T follicular helper cell (primary cell): Measurements from ENCODE around the gene TTI1.

Experiments used
- DNase-seq: peaks from one replicate; pipeline ENCODE4 v3.0.0-alpha.2; 2020; ENCODE audit warnings: low read depth

TTI1 gene

DNA sequence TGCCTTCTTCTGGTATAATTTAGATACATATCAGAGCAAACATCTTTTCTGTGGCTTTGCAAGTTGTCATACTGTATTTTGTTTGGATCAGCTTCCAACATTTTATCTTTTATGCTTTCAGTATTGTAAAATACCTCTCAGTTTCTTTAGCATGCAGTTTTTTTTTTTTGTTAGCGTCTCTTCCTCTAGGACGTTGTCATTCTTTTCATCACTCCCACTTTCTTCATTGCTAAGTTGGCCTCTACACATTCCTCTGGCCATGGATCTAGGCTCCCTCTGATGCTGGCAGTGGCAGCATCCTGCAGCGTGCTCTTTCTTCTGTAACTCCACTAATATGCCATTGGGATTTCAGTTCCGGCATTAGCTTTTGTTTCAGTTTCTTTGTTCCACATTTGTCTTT lies 22.0 kb upstream of the TTI1 start:
- DNase-seq, result no peak

DNA sequence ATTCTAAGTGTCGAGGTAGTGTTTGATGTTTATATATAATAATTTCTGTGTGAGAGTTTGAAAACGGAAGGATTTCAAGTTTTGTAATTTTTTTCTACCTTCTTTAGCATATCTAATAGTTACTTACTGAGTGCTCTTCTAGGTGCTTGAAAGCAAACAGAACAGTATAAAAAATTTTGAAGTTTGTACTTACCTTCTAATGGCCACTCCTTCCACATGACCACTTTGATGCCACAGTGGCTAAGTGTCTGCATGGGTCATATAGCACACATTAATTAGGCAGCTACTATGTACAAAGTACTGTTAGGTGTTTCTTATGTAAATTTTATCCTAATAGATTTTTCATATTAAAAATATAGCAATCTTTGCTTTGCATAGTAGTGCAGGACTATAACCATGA lies 21.4 kb upstream of the TTI1 start:
- DNase-seq, result no peak

DNA sequence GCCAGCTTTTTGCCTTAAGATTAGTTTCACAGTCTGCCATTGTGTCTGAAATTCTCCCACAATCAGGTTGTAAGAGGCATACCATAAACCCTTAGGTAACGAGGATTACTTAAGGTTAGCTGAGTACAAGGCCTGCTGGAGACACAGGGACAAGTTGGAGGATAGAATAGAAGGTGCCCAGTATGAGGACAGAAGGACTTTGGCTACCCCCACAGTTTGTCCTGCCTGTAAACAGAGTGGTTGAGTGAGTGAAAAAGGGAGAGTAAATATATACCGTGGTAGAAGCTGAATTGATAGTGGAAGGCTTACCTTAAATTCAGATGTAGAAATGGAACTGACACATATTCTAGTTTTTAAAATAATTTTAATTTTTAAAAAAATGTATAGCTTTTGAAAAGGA lies 19.6 kb upstream of the TTI1 start:
- DNase-seq, result no peak

DNA sequence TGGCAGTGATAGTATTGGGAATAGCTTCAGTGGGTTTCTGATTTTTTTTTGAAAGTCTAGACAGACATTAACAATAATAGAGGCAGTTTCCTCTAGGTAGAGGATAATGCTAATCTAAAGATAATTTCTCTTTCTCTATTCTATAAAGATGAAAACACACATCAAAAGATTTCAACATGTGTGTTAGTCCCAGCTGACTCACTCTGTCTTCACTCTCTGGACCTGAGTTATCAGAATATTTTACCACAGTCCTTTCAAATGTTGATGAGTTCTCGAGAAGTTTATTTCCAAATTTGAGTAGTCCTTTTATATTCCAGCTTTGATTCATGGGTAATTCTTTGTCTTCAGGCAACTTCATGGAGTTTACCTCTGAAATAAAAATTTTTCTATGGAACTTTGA lies 17.4 kb upstream of the TTI1 start:
- DNase-seq, result no peak

DNA sequence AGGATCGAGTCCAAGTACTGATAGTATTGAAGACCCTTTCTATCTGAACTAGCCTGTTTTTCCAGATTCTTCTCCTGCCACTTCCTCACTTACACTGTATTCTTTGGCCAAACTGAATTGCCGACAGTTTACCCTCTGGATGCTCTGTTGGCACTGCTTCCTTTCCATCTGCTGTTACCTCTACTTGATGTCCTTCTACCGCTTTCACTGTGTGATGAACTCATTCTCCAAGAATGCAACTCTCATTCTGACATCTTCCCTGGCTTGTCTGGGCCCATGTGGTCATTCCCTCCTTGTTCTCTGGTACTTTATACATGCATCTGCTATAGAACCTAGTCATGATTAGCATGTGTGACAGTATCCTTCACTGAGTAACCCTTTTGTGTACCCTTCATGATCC lies 16.5 kb upstream of the TTI1 start:
- DNase-seq, result no peak

DNA sequence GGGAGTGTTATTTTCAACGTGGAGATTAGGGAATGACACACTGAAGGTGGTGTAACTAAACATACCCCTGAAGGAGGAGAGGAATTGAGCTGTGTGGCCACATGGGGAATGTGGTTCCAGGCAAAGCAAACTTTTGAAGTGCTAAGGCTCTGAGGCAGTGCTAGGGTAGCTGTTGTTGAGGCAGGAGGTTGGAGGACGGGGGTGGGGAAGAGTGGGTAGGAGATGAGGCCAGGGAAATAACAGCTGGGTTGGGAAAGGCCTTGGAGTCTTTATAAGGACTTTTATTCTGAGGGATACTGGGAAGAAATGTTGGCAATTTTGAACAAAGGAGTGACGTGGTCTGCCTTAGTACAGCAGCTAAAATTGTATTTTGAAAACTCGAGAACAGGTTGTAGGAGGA lies 13.3 kb upstream of the TTI1 start:
- DNase-seq, result no peak

DNA sequence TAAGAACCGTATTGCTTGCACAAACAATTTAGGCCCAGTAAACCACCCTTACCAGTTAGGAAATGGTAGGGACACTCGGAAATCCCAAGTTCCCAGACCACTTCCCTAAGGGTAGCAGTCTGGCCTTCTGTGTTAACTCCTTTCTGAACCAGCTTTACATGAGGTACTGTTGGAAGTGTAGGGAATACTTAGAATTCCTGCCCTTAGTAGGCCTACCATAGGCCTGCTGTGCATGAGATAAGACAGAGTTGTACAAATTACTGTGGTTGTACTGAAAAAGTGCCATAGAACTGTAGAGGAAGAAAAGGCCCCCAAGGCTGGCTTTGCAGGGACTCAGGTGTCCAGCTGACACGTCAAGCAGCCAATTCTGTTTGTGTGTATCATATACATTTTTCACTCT lies 11.4 kb upstream of the TTI1 start:
- DNase-seq, result no peak

DNA sequence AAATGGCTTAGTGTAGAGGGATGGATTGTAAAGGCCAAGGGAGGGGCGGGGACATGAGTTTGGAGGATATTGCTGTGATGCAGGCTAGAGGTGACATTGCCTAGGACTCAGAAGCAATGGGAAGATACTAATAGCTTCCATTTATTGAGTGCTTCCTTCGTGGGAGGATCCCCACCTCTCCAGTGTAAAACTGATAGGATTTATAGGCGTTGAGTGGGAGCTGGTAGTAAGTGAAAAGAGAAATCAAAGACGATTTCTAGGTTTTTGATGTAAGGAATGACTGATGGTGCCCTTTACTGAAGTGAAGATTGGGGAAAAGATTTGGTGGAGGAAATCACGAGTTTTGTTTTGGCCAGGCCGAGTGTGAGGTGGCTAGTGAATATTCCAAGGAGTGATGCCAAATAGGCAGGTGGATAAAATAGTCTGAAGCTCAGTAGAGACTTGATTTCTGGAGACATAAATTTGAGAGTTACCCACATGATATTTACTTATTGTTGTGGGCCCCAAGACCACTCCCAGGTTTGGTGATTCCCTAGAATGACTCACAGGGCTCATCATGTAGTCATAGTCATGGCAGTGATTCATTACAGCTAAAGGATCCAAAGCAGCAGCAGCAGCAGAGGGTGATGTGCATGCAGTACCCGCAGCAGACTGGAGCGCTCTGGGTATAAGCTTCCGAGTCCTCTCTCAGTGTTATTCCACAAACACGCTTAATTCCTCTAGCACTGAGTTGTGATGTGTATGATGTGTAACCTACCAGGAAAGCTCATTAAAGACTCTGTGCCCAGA lies 10.4 kb upstream of the TTI1 start:
- no peak for DNase-seq

DNA sequence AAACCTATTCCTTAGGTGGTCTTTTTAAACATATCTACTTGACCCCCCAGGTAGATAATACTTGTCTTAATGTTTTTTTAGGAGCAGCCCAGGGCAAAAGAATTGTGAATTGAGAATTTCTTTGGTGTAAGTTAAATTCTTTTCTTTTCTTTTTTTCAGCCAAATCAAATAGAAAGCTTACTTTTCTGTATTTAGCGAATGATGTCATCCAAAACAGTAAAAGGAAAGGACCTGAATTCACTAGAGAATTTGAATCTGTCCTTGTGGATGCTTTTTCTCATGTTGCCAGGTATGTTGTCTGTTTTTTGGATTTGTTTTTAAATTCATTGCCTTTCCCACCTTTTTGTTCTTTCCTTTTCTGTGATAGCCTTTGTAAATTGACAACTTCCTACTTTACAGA lies 7.0 kb upstream of the TTI1 start:
- DNase-seq, result no peak

DNA sequence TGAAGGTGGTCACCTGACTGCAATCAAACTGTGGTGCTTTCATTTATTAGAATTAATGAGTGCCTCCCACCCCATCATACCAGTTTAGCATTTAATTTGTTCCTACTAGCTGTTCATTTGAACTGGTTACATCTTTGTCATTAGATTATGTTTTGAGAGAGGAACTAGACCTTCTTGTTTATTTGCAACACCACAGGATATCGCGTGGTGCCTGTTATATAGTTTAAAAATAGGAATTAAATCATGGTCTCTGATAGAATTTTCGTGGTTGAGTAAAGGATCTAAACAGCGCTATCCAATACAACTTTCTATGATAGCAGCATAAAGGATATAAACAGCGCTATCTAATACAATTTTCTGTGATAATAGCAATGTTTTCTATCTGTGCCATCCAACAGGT lies 3.1 kb upstream of the TTI1 start:
- no peak for DNase-seq

DNA sequence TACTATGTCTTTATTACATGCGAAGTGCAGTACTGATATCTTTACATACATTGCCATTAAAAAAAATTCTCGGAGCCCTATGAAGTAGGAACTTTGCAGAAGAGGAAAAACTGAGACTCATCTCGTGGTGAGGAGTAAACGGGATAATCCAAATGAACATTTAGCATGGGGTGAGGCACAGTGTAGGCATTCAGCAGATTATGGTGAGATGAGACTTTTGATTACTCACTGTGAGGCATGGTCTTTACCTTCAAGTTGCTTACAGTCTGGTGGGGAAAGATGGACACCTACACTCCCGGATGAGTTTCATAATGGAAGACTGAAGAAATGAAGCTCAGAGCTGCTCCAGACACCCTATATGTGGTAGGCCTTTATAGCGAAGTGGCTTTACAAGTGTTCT lies 1.7 kb upstream of the TTI1 start:
- no peak for DNase-seq

DNA sequence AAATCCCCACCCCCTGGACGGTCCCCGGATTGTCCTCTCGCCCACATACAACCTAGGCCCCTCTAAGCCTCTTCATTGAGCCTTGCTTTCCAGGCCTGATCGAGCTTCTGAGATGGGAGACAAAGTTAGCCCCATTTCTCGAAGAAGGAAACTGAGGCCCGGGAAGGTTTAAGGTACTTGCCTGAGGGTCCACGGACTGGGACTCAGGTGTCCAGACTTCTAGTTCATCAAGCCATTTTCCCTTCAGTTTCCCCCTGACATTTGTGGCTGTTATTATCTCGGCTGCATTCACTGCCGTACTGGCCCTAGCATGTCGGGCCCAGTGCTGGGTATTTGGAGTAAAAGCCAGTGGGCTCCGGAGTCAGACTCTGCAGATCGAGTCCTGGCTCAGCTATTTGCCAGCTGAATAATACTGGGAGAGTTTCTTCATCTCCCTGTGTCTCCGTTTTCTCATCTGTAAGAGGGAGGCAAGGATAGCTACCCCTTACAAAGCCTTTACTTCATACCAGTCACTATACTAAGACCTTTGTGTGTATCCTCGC lies 923 bp upstream of the TTI1 start:
- no peak for DNase-seq

DNA sequence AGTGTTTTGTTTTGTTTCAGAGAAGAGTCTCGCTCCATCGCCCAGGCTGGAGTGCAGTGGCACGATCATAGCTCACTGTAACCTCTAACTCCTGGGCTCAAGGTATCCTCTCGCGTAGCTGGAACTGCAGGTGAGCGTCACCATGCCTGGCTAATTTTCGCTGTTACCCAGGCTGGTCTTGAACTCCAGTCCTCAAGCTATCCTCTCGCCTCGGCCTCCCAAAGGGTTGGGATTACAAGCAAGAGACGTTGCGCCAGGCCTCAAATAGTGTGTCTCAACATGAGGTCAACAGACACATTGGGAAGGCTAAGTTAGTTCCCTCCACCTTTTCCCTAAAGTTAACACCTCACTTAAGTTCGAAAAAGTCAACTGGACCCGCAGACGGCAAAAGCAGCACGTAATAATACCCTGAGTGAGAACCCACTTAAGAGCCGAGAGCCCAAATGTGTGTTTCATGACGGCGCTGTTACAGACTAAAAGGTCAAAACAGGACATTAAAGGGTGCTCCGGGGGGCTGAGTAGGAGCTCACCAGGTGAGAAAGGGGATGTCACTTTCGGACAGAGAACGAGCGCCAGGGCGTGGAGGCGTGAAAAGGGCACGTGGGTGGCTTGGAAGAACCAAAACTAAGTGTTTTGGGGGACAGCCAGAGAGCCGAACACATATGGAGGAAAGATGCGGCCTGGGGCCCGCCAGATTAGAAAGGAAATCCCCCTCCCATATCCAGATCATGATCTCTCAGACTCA lies 499 bp downstream of the TTI1 start:
- DNase-seq, result no peak

DNA sequence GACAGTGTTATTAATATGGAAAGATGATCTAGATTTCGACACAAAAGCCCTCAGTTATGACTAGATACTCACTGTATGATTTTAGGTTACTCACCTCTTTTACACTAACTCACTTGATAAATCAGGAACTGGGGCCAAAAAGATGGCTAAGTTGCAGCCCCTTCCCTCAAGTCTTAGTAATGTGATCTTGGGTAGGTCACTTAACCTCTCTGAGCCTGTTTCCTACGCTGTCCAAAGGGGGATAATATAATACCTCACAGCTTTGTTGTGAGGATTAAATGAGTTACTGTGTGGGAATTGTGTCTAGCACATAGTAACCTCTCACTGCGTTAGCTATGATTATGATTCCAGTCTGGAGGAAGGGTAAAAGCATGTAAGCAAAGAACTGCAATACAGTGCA lies 1.3 kb downstream of the TTI1 start:
- no peak for DNase-seq

DNA sequence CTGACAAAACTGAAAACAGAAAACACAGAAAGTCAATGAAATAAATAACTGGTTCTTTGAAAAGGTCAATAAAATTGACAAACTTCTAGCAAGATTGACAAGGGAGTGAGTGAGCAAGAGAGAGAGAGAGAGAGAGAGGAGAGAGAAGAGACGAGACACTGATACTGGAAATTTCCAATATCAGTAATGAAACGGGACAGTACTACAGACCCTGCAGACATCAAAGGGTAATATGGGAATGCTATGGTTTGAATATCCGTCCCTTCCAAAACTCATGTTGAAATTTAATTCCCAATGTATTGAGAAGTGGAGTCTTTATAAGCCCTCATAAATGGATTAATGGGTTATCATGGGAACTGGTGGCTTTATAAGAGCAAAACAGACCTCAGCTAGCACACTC lies 3.8 kb downstream of the TTI1 start:
- no peak for DNase-seq

DNA sequence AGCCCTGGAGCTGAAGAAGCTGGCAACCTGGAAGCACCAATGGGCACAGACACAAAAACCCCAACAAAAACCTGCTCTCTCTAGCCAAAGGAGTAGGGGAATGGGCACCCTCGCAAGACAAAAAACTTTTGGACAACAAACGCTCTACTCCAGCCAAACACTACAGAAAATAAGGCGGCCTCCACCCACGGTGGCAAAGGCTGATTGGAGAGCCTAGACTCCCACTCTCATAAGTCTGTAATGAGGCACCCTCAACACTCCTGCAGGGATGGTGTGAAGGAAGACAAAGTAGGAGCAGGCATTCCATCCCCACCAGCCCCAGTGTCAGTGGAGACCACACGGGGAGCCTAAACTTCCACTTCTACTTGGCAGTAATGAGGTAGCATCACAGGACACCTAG lies 8.8 kb downstream of the TTI1 start:
- no peak for DNase-seq

DNA sequence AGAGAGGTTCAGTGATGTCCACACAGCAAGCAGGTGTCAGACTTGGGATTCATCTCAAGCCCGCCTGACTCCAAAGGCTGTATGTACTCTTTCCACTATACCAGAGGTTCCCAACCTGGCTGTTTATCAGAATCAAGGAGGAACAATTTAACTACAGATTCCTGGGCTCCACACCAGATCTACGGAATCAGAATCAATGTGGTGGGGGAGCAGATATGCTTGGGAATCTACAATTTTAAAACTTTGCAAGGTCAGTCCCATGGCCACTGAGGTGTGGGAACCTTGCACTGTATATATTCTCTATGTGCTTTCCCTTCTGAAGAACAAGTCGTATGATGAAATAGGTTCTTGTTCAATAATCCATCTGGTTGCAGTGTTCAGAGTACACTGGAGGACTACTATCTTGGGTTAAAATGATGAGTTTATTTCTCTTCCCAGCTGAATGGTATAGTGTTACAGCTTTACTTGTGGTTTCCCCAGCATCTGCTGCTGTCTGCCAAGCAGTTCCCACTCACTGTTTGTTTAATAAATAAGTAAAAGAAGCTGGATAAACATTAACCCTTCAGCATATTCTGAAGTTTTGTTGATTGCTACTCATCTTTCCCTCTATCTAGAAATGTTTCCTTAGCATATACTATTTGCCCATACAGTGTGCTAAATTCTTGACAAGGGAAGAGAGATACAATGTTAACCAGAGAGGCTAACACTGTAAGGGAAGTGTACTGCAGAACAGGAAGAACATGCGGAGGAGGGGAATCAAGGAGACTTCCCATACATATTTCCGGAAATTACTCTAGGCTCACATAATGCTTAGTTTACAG lies 9.9 kb downstream of the TTI1 start:
- DNase-seq, result no peak

DNA sequence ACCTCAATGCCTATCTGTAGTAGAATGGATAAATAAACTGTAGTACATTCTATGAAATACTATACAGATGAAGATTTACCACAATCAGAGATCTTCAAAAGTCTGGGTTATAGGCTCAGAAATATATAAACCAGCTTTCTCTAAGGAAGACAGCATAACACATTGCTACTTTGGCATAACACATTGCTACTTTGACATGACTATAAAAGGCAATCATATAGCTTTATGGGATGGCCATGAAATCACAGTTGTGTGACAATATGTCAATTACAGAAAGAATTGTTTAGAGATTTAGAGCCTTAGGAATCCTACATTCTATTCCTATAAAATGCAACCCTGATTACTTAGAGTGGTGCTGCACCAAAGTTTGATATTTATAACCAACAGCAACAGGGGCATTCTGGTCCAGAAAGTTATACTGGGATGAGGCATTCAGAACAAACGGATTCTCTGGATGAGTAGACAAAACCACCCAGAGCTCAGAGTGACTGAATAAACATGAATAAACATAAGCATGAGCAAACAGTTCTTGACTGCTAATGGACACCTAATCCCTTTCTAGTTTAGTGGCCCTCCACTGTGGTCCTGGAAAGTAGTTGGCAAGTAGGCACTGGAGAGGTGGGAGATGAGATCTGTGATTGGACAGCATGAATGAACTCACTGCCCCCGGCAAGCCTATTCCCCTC lies 12.0 kb downstream of the TTI1 start:
- DNase-seq, result no peak

DNA sequence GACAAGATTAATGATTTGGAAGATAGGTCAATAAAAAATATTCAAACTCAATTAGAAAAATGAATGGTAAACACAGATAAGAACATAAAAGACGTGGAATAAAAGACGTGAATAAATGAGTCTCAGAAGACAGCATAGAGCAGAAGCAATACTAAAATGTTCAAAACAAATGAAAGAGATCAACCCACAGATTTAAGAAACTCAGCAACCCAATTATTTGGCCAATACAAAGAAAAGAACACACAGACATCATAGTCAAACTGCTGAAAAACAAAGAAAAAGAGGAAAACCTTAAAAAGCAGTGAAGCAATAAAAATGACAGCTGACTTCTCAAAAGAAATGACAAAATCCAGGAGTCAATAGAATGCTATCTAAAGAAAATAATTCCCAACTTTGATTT lies 14.9 kb downstream of the TTI1 start:
- DNase-seq, result no peak

DNA sequence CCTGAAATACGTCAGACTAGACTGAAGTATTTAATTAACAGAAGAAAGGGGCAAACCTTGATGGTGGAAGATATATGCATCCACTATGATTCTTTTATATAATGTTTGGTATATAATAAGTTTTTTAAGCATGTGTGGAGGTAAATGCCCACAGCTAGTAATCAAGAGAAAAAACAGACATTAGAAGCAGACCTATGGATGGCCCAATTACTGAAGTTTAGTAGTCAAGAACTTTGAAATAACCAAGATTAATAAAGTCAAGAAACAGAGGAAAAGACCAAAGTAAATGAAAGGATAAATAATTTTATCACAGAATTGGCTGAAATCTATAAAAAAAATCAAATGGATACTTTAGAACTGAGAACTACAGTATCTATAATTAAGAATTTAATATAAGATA lies 15.3 kb downstream of the TTI1 start:
- DNase-seq, result no peak

DNA sequence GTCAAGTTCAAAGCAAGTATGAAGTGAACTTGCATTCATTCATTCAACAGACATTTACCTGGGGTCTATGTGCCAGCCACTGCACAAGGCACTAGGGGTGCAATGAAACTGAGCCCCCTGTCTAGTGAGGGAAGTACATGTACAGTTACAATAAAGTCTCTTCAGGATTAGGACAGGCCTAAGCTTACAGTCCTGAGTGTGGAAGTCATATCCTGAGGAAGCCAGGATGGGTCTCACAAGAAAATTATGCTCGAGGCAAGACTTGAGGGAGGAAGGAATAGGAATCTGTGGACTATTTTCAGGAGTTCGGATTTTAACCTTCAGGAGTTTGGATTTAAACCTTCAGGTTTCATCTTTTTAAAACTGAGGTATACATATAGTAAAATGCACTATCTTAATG lies 19.4 kb downstream of the TTI1 start:
- DNase-seq, result no peak

DNA sequence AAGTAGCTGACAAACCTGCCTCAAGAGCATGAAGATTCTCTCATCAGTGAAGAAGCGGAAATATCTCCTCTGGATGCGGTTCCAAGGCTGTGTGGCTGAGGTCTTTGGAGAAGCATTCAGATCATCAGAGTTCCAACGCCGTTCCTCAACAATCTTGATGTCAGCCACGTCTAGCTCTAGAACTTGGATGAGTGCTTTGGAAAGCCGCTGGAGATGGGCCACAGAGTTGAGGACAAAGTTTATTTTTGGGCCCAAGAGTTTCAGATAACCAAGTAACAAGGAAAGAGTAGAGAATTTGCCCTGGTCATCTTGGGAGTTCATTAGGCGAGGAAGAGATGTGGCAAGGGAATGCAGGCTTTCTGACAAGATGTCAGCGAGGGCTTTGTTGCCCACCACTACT lies 20.9 kb downstream of the TTI1 start:
- no peak for DNase-seq
